PC-9 (cell line): Measurements from ENCODE around the gene VWA7. TPM values are rescaled to one million over a fixed set of nuclear protein-coding genes. Genes with fewer than 3 reads are reported as not detected.

Experiments used
- BruUV-seq: library from RNA; stranded (reverse); fragments of 400-500 nt; replicated peaks from 2 replicates; lab custom pipeline; 2021; lab: Mats Ljungman, UMichigan
- CTCF ChIA-PET: fragments of 300-600 bp; sonication (Branson Sonifier 250); formaldehyde crosslinking; loops from one replicate; lab custom pipeline; 2022; ENCODE audit warnings: antibody characterized with exemption; lab: Charles Lee
- POLR2A ChIA-PET: fragments of 300-600 bp; sonication (Branson Sonifier 250); formaldehyde crosslinking; loops from one replicate; lab custom pipeline; 2022; ENCODE audit warnings: antibody characterized with exemption; ENCODE audit not compliant: unreplicated experiment; lab: Charles Lee
- DNase-seq, 2 experiments: peaks; one replicate each; pipeline versions ENCODE4 v3.0.0 to v3.0.0-alpha.2; 2015 to 2022; ENCODE audit warnings: mixed read lengths in 1 of 2
- H2AFZ ChIP-seq: fragments of 200-600 bp; sonication (generic); 2 replicates; pipeline ENCODE4 v1.8.1; 2017; ENCODE audit warnings: antibody characterized with exemption
- H3F3A ChIP-seq: fragments of 200-600 bp; sonication (generic); 2 replicates; pipeline ENCODE4 v1.8.1; 2017; ENCODE audit warnings: antibody characterized with exemption, mild to moderate bottlenecking, low read depth; ENCODE audit not compliant: insufficient read depth
- H3K27ac ChIP-seq: fragments of 200-600 bp; sonication (generic); 2 replicates; pipeline ENCODE4 v1.6.1; 2016; ENCODE audit warnings: mixed run types
- H3K27me3 ChIP-seq: fragments of 200-600 bp; sonication (generic); 2 replicates; pipeline ENCODE4 v1.6.1; 2016; ENCODE audit warnings: low read depth, mixed run types; ENCODE audit not compliant: insufficient read depth
- H3K36me3 ChIP-seq: fragments of 200-600 bp; sonication (generic); 2 replicates; pipeline ENCODE4 v1.6.1; 2016; ENCODE audit warnings: low read depth, mixed run types
- H3K4me1 ChIP-seq: fragments of 200-600 bp; sonication (generic); replicated peaks from 2 replicates; pipeline ENCODE4 v1.6.1; 2016; ENCODE audit warnings: mixed run types; ENCODE audit not compliant: insufficient read depth
- H3K4me2 ChIP-seq: fragments of 200-600 bp; sonication (generic); 2 replicates; pipeline ENCODE4 v1.6.1; 2017; ENCODE audit warnings: mixed run types
- H3K4me3 ChIP-seq: fragments of 200-600 bp; sonication (generic); 2 replicates; pipeline ENCODE4 v1.6.1; 2016; ENCODE audit warnings: mixed run types
- H3K79me2 ChIP-seq: fragments of 200-600 bp; sonication (generic); 2 replicates; pipeline ENCODE4 v1.6.1; 2017; ENCODE audit warnings: low read depth, mixed run types
- H3K9me2 ChIP-seq: fragments of 200-600 bp; sonication (generic); 2 replicates; pipeline ENCODE4 v1.8.1; 2017; ENCODE audit warnings: mild to moderate bottlenecking; ENCODE audit not compliant: insufficient read depth
- H3K9me3 ChIP-seq: fragments of 200-600 bp; sonication (generic); 2 replicates; pipeline ENCODE4 v1.8.1; 2016; ENCODE audit warnings: low read depth; ENCODE audit not compliant: insufficient read depth
- H4K20me1 ChIP-seq: fragments of 200-600 bp; sonication (generic); 2 replicates; pipeline ENCODE4 v1.8.1; 2017; ENCODE audit not compliant: insufficient read depth
- EZH2 ChIP-seq: fragments of 200-600 bp; sonication (generic); IDR thresholded peaks from 2 replicates; pipeline ENCODE4 v1.8.0; 2017; ENCODE audit warnings: antibody characterized with exemption, low read depth
- intact Hi-C: fragments of 100-400 bp; cut with micrococcal nuclease; formaldehyde crosslinking; loops from one replicate; pipeline ENCODE4 v1.10.0; 2022; ENCODE audit not compliant: unreplicated experiment
- total RNA-seq: library from RNA; stranded (reverse); gene quantifications from 2 replicates; pipeline ENCODE4 v1.2.3, GENCODE V29; 2021
- TF ChIP-seq, protein P1 (sequence below): fragments of 200-600 bp; sonication (generic); conservative IDR thresholded peaks from 2 replicates; pipeline ENCODE4 v1.6.1; 2017; ENCODE audit warnings: mixed run types, antibody characterized with exemption, mild to moderate bottlenecking, moderate library complexity

VWA7 gene
- total RNA-seq, 1 experiment from 2014 or later = 6.0 TPM

DNA sequence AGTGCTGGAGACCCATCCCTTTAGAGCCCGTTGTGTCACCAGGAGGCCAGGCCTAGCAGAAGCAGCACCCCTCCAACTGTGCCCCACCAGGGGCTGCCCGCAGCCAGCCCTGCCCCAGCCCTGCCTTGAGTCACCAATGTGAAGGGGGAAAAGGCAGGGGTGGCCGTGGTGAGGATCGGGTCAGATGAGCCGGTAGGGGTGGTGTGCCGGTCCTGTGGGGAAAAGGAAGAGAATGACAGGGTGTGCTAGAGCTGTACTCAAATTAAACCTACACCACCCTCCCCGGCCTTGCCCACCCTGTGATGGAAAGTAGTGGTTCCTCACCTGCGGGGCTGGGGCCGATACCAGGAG, 11.6 kb downstream of the VWA7 start:
- intact Hi-C loops = no loop called here
- Histone ChIP-seq H4K20me1 (no peaks in the 10 kb centered on the region), H3K4me1 (peaks cover 8% of the 10 kb centered on the region; the same call in 1 of the 2 replicates), H2AFZ (no peak overlapping the region), H3K4me3 (no peak overlapping the region), H3K9me2 (no peaks in the 10 kb centered on the region), H3K9me3 (no peaks in the 10 kb centered on the region), H3K27me3 (no peaks in the 10 kb centered on the region), H3K4me2 (no peak overlapping the region), H3F3A (peaks cover 8% of the 10 kb centered on the region; the same call in 1 of the 2 replicates), H3K36me3 (no peaks in the 10 kb centered on the region), H3K79me2 (no peaks in the 10 kb centered on the region), H3K27ac (no peak overlapping the region)
- ChIA-PET POLR2A (interaction anchor here (0.5 kb wide), 1 partner anchor 28 kb away, joined by 5 read pairs; no protein-coding TSS in a partner anchor), CTCF (interaction anchor here (0.5 to 1.0 kb wide), 2 partner anchors 26 to 27 kb away, joined by 3 to 4 read pairs; no protein-coding TSS in a partner anchor)
- no peak for DNase-seq
- no TSS peak for BruUV-seq
- no peak for TF ChIP-seq EZH2
- TF ChIP-seq, protein P1, sequence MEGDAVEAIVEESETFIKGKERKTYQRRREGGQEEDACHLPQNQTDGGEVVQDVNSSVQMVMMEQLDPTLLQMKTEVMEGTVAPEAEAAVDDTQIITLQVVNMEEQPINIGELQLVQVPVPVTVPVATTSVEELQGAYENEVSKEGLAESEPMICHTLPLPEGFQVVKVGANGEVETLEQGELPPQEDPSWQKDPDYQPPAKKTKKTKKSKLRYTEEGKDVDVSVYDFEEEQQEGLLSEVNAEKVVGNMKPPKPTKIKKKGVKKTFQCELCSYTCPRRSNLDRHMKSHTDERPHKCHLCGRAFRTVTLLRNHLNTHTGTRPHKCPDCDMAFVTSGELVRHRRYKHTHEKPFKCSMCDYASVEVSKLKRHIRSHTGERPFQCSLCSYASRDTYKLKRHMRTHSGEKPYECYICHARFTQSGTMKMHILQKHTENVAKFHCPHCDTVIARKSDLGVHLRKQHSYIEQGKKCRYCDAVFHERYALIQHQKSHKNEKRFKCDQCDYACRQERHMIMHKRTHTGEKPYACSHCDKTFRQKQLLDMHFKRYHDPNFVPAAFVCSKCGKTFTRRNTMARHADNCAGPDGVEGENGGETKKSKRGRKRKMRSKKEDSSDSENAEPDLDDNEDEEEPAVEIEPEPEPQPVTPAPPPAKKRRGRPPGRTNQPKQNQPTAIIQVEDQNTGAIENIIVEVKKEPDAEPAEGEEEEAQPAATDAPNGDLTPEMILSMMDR = no peak

DNA sequence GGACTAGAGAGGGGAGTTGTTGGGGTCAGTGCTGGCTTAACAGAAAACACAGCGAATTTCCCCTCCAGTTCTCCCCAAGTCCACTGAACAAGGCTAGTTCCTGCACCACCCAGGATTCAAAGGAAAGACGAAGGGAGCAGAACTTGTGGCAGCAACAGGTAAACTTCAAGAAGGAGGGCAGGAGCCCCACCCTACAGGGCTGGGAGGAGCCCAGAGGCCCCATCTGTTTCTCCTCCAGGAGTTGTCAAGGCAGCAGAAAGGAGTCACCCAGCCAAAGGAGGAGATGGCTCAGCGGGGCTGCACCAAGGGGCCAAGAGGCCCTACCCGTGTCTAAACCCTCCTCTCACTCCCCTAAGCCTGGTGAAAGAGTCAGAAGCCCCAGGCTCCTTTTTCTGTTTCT, 12.9 kb downstream of the VWA7 start:
- Histone ChIP-seq H3K4me1 (peaks cover 5% of the 10 kb centered on the region; the same call in 1 of the 2 replicates), H3F3A (peaks cover 8% of the 10 kb centered on the region; the same call in 1 of the 2 replicates), H3K27me3 (no peaks in the 10 kb centered on the region), H3K36me3 (no peaks in the 10 kb centered on the region), H4K20me1 (no peaks in the 10 kb centered on the region), H3K4me3 (no peak overlapping the region), H2AFZ (no peak overlapping the region), H3K9me2 (no peaks in the 10 kb centered on the region), H3K9me3 (no peaks in the 10 kb centered on the region), H3K27ac (no peak overlapping the region), H3K79me2 (no peaks in the 10 kb centered on the region), H3K4me2 (no peak overlapping the region)
- CTCF ChIA-PET = no interaction called here
- BruUV-seq = no TSS peak
- TF ChIP-seq EZH2 = no peak
- TF ChIP-seq, protein P1 = no peak
- POLR2A ChIA-PET = interaction anchor here (0.6 to 0.7 kb wide), 5 partner anchors 8 to 125 kb away, joined by 3 to 7 read pairs (median 6); no protein-coding TSS in a partner anchor
- DNase-seq = no peak
- intact Hi-C loops = no loop called here

DNA sequence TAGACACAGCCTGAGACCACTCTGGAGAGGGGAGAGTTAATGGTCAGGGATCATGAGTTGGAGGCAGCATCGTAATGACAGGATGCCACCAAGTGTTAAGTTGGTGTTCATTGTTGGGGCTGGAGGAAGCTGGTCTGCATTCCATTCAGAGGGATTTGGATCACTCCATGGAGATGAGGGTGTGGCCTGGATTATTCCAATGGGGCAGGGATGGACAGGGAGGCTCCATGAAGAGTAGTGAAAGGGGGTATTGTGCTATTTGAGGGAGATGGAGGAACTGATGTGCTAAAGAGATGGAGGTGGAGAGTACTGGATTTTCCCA, 13.5 kb downstream of the VWA7 start:
- no peak for DNase-seq
- Histone ChIP-seq H3K9me2 (no peaks in the 10 kb centered on the region), H3K27me3 (no peaks in the 10 kb centered on the region), H3K27ac (no peak overlapping the region), H3K4me3 (no peak overlapping the region), H3K4me2 (no peak overlapping the region), H3K9me3 (no peaks in the 10 kb centered on the region), H3K4me1 (peaks cover 5% of the 10 kb centered on the region; the same call in 1 of the 2 replicates), H3K79me2 (no peaks in the 10 kb centered on the region), H3K36me3 (no peaks in the 10 kb centered on the region), H4K20me1 (no peaks in the 10 kb centered on the region), H3F3A (peaks cover 8% of the 10 kb centered on the region; the same call in 1 of the 2 replicates), H2AFZ (no peak overlapping the region)
- ChIA-PET CTCF (no interaction called here), POLR2A (interaction anchor here (0.6 kb wide), 4 partner anchors 9 to 125 kb away, joined by 3 to 7 read pairs (median 4); no protein-coding TSS in a partner anchor)
- TF ChIP-seq EZH2 = no peak
- TF ChIP-seq, protein P1 = no peak
- intact Hi-C loops = no loop called here
- BruUV-seq = no TSS peak
